B cell (primary cell): ENCODE measurements around the gene CEP41. TPM values are rescaled to one million over a fixed set of nuclear protein-coding genes. Genes with fewer than 3 reads are reported as not detected.

Experiments used
- ATAC-seq: fragments of 200-7000 bp; cut with Tn5 transposase; one replicate; pipeline ENCODE4 v1.10.0; 2021; ENCODE audit warnings: low read depth, mild to moderate bottlenecking, moderate number of reproducible peaks, moderate library complexity
- CTCF ChIA-PET: fragments of 350-600 bp; sonication (Branson Sonifier 250); formaldehyde crosslinking; loops from one replicate; lab custom pipeline; 2021; ENCODE audit warnings: antibody characterized with exemption, inconsistent platforms; lab: Charles Lee
- POLR2A ChIA-PET: fragments of 350-600 bp; sonication (Branson Sonifier 250); formaldehyde crosslinking; loops from one replicate; lab custom pipeline; 2021; ENCODE audit warnings: antibody characterized with exemption; lab: Charles Lee
- DNase-seq: peaks from one replicate; pipeline ENCODE4 v3.0.0; 2013
- H2AFZ ChIP-seq: 2 replicates; pipeline ENCODE4 v1.6.1; 2012; ENCODE audit warnings: mild to moderate bottlenecking, low read depth, low read length; ENCODE audit not compliant: insufficient read depth, poor library complexity, severe bottlenecking
- H3K27ac ChIP-seq, 2 donors: 1 replicate in 1 of 2; 2 replicates in 1 of 2; pipeline ENCODE4 v1.5.1; 2012 to 2013; ENCODE audit warnings: low read length in 2 of 2, mild to moderate bottlenecking in 2 of 2, moderate library complexity in 1 of 2
- H3K27me3 ChIP-seq, 4 experiments: fragments of 200-600 bp in 1 of 4; sonication (generic) in 1 of 4; replicated peaks in 1 of 4; 1 replicate in 2 of 4; 2 replicates in 2 of 4; pipeline versions ENCODE4 v1.6.1 to v1.7.0; 2013 to 2016; ENCODE audit warnings: low read length in 3 of 4, mild to moderate bottlenecking in 2 of 4, mixed read lengths in 1 of 4, moderate library complexity in 1 of 4; ENCODE audit not compliant: insufficient read depth in 4 of 4, control insufficient read depth in 3 of 4; ENCODE audit errors: control extremely low read depth in 1 of 4
- H3K36me3 ChIP-seq, 2 experiments: replicated peaks in 1 of 2; 1 replicate in 1 of 2; 2 replicates in 1 of 2; pipeline versions ENCODE4 v1.6.1 to v1.7.1; 2013; ENCODE audit warnings: low read length in 1 of 2; ENCODE audit not compliant: insufficient read depth in 2 of 2, control insufficient read depth in 1 of 2; ENCODE audit errors: control extremely low read depth in 1 of 2, extremely low read depth in 1 of 2
- H3K4me1 ChIP-seq, 2 donors: fragments of 200-600 bp in 1 of 2; sonication (generic) in 1 of 2; 1 replicate in 1 of 2; 2 replicates in 1 of 2; pipeline versions ENCODE4 v1.5.1 to v1.6.1; 2013 to 2017; ENCODE audit warnings: low read length in 2 of 2; ENCODE audit not compliant: control insufficient read depth in 2 of 2, insufficient read depth in 2 of 2
- H3K4me2 ChIP-seq: replicated peaks from 2 replicates; pipeline ENCODE3; 2012; ENCODE audit warnings: mild to moderate bottlenecking, low read depth, low read length; ENCODE audit not compliant: poor library complexity, severe bottlenecking
- H3K4me3 ChIP-seq, 5 experiments: fragments of 200-600 bp in 1 of 5; sonication (generic) in 1 of 5; 1 replicate in 3 of 5; 2 replicates in 2 of 5; pipeline versions ENCODE4 v1.5.1 to v1.7.0; 2011 to 2016; ENCODE audit warnings: low read length in 4 of 5, mild to moderate bottlenecking in 4 of 5, low read depth in 2 of 5, control low read depth in 1 of 5, moderate library complexity in 1 of 5; ENCODE audit not compliant: insufficient read depth in 1 of 5; ENCODE audit errors: control extremely low read depth in 1 of 5, extremely low read depth in 1 of 5
- H3K79me2 ChIP-seq: fragments of 200-600 bp; sonication (generic); one replicate; pipeline ENCODE4 v1.6.0; 2016; ENCODE audit warnings: low read length; ENCODE audit not compliant: control insufficient read depth, insufficient read depth
- H3K9ac ChIP-seq: fragments of 200-600 bp; sonication (generic); 2 replicates; pipeline ENCODE4 v1.6.1; 2017; ENCODE audit warnings: mild to moderate bottlenecking, low read length, moderate library complexity
- H3K9me3 ChIP-seq, 3 donors: one replicate each; pipeline versions ENCODE4 v1.6.1 to v1.7.1; 2013; ENCODE audit warnings: low read length in 2 of 3; ENCODE audit not compliant: control insufficient read depth in 2 of 3, insufficient read depth in 1 of 3; ENCODE audit errors: control extremely low read depth in 1 of 3
- H4K20me1 ChIP-seq: 2 replicates; pipeline ENCODE4 v1.6.0; 2012; ENCODE audit warnings: mild to moderate bottlenecking, low read length; ENCODE audit not compliant: insufficient read depth, control insufficient read depth, poor library complexity, severe bottlenecking
- H3K27ac Mint-ChIP-seq: one replicate; pipeline ENCODE4 v1.8.0; 2021; ENCODE audit warnings: mixed read lengths
- H3K27me3 Mint-ChIP-seq: one replicate; pipeline ENCODE4 v1.8.0; 2021; ENCODE audit warnings: mixed read lengths
- H3K4me1 Mint-ChIP-seq: one replicate; pipeline ENCODE4 v1.8.0; 2021; ENCODE audit warnings: mixed read lengths
- H3K4me3 Mint-ChIP-seq: one replicate; pipeline ENCODE4 v1.8.0; 2021; ENCODE audit warnings: mixed read lengths
- H3K9me3 Mint-ChIP-seq: one replicate; pipeline ENCODE4 v1.8.0; 2022; ENCODE audit warnings: mixed read lengths; ENCODE audit not compliant: insufficient read depth
- EZH2 ChIP-seq: IDR thresholded peaks from 2 replicates; pipeline ENCODE4 v1.6.1; 2012; ENCODE audit warnings: borderline replicate concordance, low read depth, mild to moderate bottlenecking, moderate library complexity, low read length; ENCODE audit not compliant: insufficient read depth, poor library complexity, severe bottlenecking
- WGBS: methylation state at CpG from one replicate; pipeline ENCODE4 v1.1.5; 2013; ENCODE audit warnings: missing lambda C conversion rate; ENCODE audit not compliant: insufficient coverage; 5-methylcytosine and 5-hydroxymethylcytosine counted together
- intact Hi-C: fragments of 100-400 bp; cut with micrococcal nuclease; formaldehyde crosslinking; loops from one replicate; pipeline ENCODE4 v1.10.0; 2022
- polyA plus RNA-seq: library from polyadenylated mRNA; depleted of rRNA; stranded (reverse); fragments of >200 nt; gene quantifications from 2 replicates; pipeline ENCODE4 v1.2.3, GENCODE V29; 2012
- total RNA-seq, 2 donors: library from RNA; stranded (reverse); fragments of 120-200 nt in 1 of 2; gene quantifications; 1 replicate in 1 of 2; 2 replicates in 1 of 2; pipeline versions ENCODE4 v1.2.3 to v1.2.4, GENCODE V29; 2013 to 2022
- TF ChIP-seq, protein P1 (sequence below): fragments of 200-600 bp; IDR thresholded peaks from one replicate; pipeline ENCODE4 v1.8.0; 2022; ENCODE audit warnings: antibody characterized with exemption, mild to moderate bottlenecking

CEP41 gene
- total and polyA plus RNA-seq, 2 donors (not counting 1 experiment from before 2014, with no cell fraction given) = 3.4 to 5.9 TPM

DNA sequence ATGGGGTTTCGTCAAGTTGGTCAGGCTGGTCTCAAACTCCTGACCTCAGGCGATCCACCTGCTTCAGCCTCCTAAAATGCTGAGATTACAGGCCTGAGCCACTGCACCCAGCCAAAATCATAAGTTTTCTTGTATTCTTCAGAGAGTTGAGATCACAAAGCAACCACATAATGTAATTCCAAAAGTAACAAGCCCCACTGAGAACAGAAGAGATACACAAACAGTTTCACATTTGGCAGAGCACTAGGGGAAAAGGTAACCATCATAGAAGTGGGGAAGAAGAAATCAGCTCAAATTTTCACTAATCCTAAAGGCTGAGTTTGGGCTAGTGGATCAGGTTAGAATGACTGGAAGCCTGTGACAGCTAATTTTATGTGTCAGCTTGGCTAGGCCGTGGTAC lies 5.4 kb upstream of the CEP41 start:
- POLR2A ChIA-PET = no interaction called here
- no peak for DNase-seq
- Mint-ChIP-seq H3K4me3 (no peak overlapping the region), H3K9me3 (peaks cover 6% of the 10 kb centered on the region), H3K4me1 (peaks cover 4% of the 10 kb centered on the region), H3K27me3 (peaks cover 26% of the 10 kb centered on the region), H3K27ac (no peak overlapping the region)
- H3K27ac ChIP-seq = no peak overlapping the region
- WGBS = 100% methylated on average over 1 of the region's 3 CpGs
- H2AFZ ChIP-seq = no peak overlapping the region
- CTCF ChIA-PET = interaction anchor here (1.0 kb wide), 1 partner anchor 38 kb away, joined by 4 read pairs; no protein-coding TSS in a partner anchor
- no peaks in the 10 kb centered on the region for H3K27me3 ChIP-seq
- no peaks in the 10 kb centered on the region for H4K20me1 ChIP-seq
- no peak for ATAC-seq
- no peaks in the 10 kb centered on the region for H3K36me3 ChIP-seq
- H3K79me2 ChIP-seq = no peaks in the 10 kb centered on the region
- TF ChIP-seq, protein P1, sequence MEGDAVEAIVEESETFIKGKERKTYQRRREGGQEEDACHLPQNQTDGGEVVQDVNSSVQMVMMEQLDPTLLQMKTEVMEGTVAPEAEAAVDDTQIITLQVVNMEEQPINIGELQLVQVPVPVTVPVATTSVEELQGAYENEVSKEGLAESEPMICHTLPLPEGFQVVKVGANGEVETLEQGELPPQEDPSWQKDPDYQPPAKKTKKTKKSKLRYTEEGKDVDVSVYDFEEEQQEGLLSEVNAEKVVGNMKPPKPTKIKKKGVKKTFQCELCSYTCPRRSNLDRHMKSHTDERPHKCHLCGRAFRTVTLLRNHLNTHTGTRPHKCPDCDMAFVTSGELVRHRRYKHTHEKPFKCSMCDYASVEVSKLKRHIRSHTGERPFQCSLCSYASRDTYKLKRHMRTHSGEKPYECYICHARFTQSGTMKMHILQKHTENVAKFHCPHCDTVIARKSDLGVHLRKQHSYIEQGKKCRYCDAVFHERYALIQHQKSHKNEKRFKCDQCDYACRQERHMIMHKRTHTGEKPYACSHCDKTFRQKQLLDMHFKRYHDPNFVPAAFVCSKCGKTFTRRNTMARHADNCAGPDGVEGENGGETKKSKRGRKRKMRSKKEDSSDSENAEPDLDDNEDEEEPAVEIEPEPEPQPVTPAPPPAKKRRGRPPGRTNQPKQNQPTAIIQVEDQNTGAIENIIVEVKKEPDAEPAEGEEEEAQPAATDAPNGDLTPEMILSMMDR = no peak
- no peak for TF ChIP-seq EZH2
- no peak overlapping the region for H3K4me2 ChIP-seq
- H3K4me1 ChIP-seq = peaks cover 3 to 4% of the 10 kb centered on the region in 2 donors
- peaks cover 0 to 6% (median 6%) of the 10 kb centered on the region in 3 donors for H3K9me3 ChIP-seq
- H3K9ac ChIP-seq = no peak overlapping the region
- intact Hi-C loops = no loop called here
- H3K4me3 ChIP-seq = no peak overlapping the region

DNA sequence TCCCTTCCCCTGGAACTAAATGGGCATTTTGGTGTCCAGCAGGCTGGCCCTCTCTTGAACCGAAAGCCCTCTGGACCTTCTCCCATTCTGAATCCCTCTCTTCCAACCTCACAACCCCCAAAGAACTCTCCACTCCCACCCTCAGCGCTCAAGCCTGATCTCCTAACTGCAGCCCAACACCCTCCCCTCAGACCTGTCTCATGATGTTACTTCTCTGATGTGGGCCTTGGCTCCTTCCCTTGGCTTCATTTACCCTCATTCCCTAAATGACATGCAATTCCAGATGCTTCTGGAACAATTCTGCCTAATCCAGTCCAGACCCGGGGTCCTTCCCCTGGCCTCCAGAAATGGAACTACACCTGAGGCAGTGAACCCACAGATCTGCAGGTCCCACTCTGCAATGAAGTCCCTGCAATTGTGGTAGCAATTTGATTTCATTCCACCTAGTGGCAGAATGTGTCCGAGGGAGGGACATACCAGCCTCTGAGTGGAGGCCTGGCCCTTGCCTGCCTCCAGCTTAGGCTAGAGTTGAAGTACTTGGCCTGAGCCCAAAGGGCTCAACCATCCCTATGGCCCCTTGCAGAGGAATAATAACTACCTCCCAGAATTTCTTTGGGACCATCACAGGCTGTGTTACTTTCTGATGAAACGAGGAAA lies 4.1 kb upstream of the CEP41 start:
- Mint-ChIP-seq H3K27ac (no peak overlapping the region), H3K4me1 (peaks cover 11% of the 10 kb centered on the region), H3K4me3 (no peak overlapping the region), H3K9me3 (peaks cover 8% of the 10 kb centered on the region), H3K27me3 (peaks cover 26% of the 10 kb centered on the region)
- intact Hi-C loops = no loop called here
- no peaks in the 10 kb centered on the region for H3K27me3 ChIP-seq
- 94% methylated on average over 5 of the region's 5 CpGs for WGBS
- no peak overlapping the region for H3K27ac ChIP-seq
- H3K4me3 ChIP-seq = no peak overlapping the region
- no peaks in the 10 kb centered on the region for H3K79me2 ChIP-seq
- no peak overlapping the region for H3K4me2 ChIP-seq
- peaks cover 4 to 10% of the 10 kb centered on the region in 2 donors for H3K4me1 ChIP-seq
- H2AFZ ChIP-seq = no peak overlapping the region
- POLR2A ChIA-PET = no interaction called here
- CTCF ChIA-PET = no interaction called here
- peaks cover 0 to 6% (median 6%) of the 10 kb centered on the region in 3 donors for H3K9me3 ChIP-seq
- no peaks in the 10 kb centered on the region for H4K20me1 ChIP-seq
- no peak for DNase-seq
- H3K36me3 ChIP-seq = no peaks in the 10 kb centered on the region
- ATAC-seq = no peak
- no peak overlapping the region for H3K9ac ChIP-seq
- TF ChIP-seq EZH2 = no peak
- TF ChIP-seq, protein P1 = no peak
